ENCODE results near the gene PSG3.
"Not testable (repeated sequence)": the region's sequence is repeated elsewhere in the genome, so short reads cannot be mapped to it uniquely, and the experiment has no call there.

Gene PSG3

GRCh38 chr19:42740381-42740780, at the start of gene PSG3:
PSG3 (minus strand) TSS chr19:42740481; CDS start chr19:42740384, 97 bp downstream.
- not testable (repeated sequence) for DNase-seq

- DNase-seq, result not testable (repeated sequence)
Observed at GRCh38 chr19:42788766-42789165, 48.5 kb upstream of the PSG3 start.

GRCh38 chr19:42787766-42788165, 47.5 kb upstream of the PSG3 start:
- not testable (repeated sequence) for DNase-seq

- DNase-seq, result not testable (repeated sequence)
Observed at GRCh38 chr19:42776750-42777612, 36.7 kb upstream of the PSG3 start.

GRCh38 chr19:42774510-42775158, 34.4 kb upstream of the PSG3 start:
- DNase-seq, result not testable (repeated sequence)

GRCh38 chr19:42767319-42767718, 27.0 kb upstream of the PSG3 start:
- DNase-seq, result not testable (repeated sequence)

- not testable (repeated sequence) for DNase-seq
Observed at GRCh38 chr19:42766871-42767270, 26.6 kb upstream of the PSG3 start.

- DNase-seq, result no peak
Observed at GRCh38 chr19:42764836-42765235, 24.6 kb upstream of the PSG3 start.

GRCh38 chr19:42762789-42763188, 22.5 kb upstream of the PSG3 start:
- DNase-seq, result no peak

- not testable (repeated sequence) for DNase-seq
Observed at GRCh38 chr19:42761924-42762295, 21.6 kb upstream of the PSG3 start.

- not testable (repeated sequence) for DNase-seq
Observed at GRCh38 chr19:42760954-42761923, 21.0 kb upstream of the PSG3 start.

- DNase-seq, result not testable (repeated sequence)
Observed at GRCh38 chr19:42758667-42759066, 18.4 kb upstream of the PSG3 start.

GRCh38 chr19:42752246-42752645, 12.0 kb upstream of the PSG3 start:
- DNase-seq, result not testable (repeated sequence)

- not testable (repeated sequence) for DNase-seq
Observed at GRCh38 chr19:42741726-42742607, 1.7 kb upstream of the PSG3 start.

GRCh38 chr19:42737581-42738011, 2.7 kb downstream of the PSG3 start:
- DNase-seq, result not testable (repeated sequence)

GRCh38 chr19:42728341-42728740, 11.9 kb downstream of the PSG3 start:
- DNase-seq, result not testable (repeated sequence)

GRCh38 chr19:42714000-42714399, 26.3 kb downstream of the PSG3 start:
- not testable (repeated sequence) for DNase-seq

- DNase-seq, result not testable (repeated sequence)
Observed at GRCh38 chr19:42712753-42713152, 27.5 kb downstream of the PSG3 start.

GRCh38 chr19:42710986-42711385, 29.3 kb downstream of the PSG3 start:
- DNase-seq, result not testable (repeated sequence)

- DNase-seq, result no peak
Observed at GRCh38 chr19:42697884-42698283, 42.4 kb downstream of the PSG3 start.

GRCh38 chr19:42695811-42696503, 44.3 kb downstream of the PSG3 start:
- DNase-seq, result no peak
